HepG2 (cell line): ENCODE measurements around the gene BOLA2B. TPM values are rescaled to one million over a fixed set of nuclear protein-coding genes. Genes with fewer than 3 reads are reported as not detected.

Experiments used
- ERF ChIP-seq: IDR thresholded peaks from 2 replicates; pipeline ENCODE4 v1.6.1; 2018; ENCODE audit warnings: missing biosample characterization, missing genetic modification reagents
- HMGA1 ChIP-seq: sonication (generic); formaldehyde crosslinking; conservative IDR thresholded peaks from 2 replicates; pipeline ENCODE4 v1.4.0; 2020; ENCODE audit warnings: missing genetic modification reagents
- KDM2A ChIP-seq: sonication (generic); formaldehyde crosslinking; IDR thresholded peaks from 2 replicates; pipeline ENCODE4 v1.4.0; 2020; ENCODE audit warnings: low read depth, missing genetic modification reagents, borderline replicate concordance
- KMT2B ChIP-seq: IDR thresholded peaks from 2 replicates; pipeline ENCODE4 v1.6.1; 2016; ENCODE audit warnings: missing genetic modification reagents, missing compliant biosample characterization
- SALL2 ChIP-seq: sonication (generic); formaldehyde crosslinking; IDR thresholded peaks from 2 replicates; pipeline ENCODE4 v1.8.1; 2023; ENCODE audit warnings: mild to moderate bottlenecking, missing genetic modification reagents, inconsistent platforms
- SP4 ChIP-seq: sonication (generic); formaldehyde crosslinking; IDR thresholded peaks from 2 replicates; pipeline ENCODE4 v1.8.1; 2023; ENCODE audit warnings: mild to moderate bottlenecking, missing genetic modification reagents
- TSC22D2 ChIP-seq: sonication (generic); formaldehyde crosslinking; IDR thresholded peaks from 2 replicates; pipeline ENCODE4 v1.5.1; 2020; ENCODE audit warnings: missing genetic modification reagents, mild to moderate bottlenecking, borderline replicate concordance
- ZBTB1 ChIP-seq: sonication (generic); formaldehyde crosslinking; IDR thresholded peaks from 2 replicates; pipeline ENCODE4 v1.4.0; 2020; ENCODE audit warnings: missing genetic modification reagents, borderline replicate concordance
- ZBTB7B ChIP-seq: sonication (generic); formaldehyde crosslinking; IDR thresholded peaks from 2 replicates; pipeline ENCODE4 v1.4.0; 2020; ENCODE audit warnings: missing genetic modification reagents
- ZNF484 ChIP-seq: sonication (generic); formaldehyde crosslinking; IDR thresholded peaks from 2 replicates; pipeline ENCODE4 v1.5.1; 2020; ENCODE audit warnings: mild to moderate bottlenecking, low read depth, missing genetic modification reagents, borderline replicate concordance
- polyA plus RNA-seq, 8 experiments: library from polyadenylated mRNA; depleted of rRNA in 3 of 8; stranded (reverse) in 7 of 8; unstranded in 1 of 8; fragments of >200 nt; fragmentation: Illumina TruSeq in 4 of 8; extraction: Trizol in 4 of 8; gene quantifications; 2 replicates each; pipeline versions ENCODE4 v1.2.1 to v1.2.3, GENCODE V29; 2011 to 2016; ENCODE audit warnings: low read depth in 4 of 8, missing spikeins in 1 of 8, mixed read lengths in 1 of 8; ENCODE audit not compliant: insufficient read depth in 1 of 8
- total RNA-seq, 5 experiments: library from RNA; depleted of rRNA; stranded (reverse); fragments of >200 nt; fragmentation: Illumina TruSeq; extraction: Trizol; gene quantifications; 2 replicates each; pipeline ENCODE4 v1.2.3, GENCODE V29; 2016; ENCODE audit warnings: low read depth in 1 of 5
- TF ChIP-seq, protein P1 (sequence below): sonication (generic); formaldehyde crosslinking; IDR thresholded peaks from 2 replicates; pipeline ENCODE4 v1.4.0; 2020; ENCODE audit warnings: missing genetic modification reagents
- TF ChIP-seq, protein P2 (sequence below), 2 experiments: sonication (generic) in 1 of 2; formaldehyde crosslinking in 1 of 2; IDR thresholded peaks; 2 replicates each; pipeline versions ENCODE4 v1.4.0 to v1.6.1; 2018 to 2020; ENCODE audit warnings: missing genetic modification reagents in 2 of 2, borderline replicate concordance in 1 of 2, low read depth in 1 of 2, mild to moderate bottlenecking in 1 of 2, missing biosample characterization in 1 of 2
- TF ChIP-seq, protein P3 (sequence below), 2 experiments: sonication (generic) in 1 of 2; formaldehyde crosslinking in 1 of 2; IDR thresholded peaks; 2 replicates each; pipeline versions ENCODE4 v1.4.0 to v1.6.1; 2016 to 2020; ENCODE audit warnings: borderline replicate concordance in 1 of 2, low read depth in 1 of 2, mild to moderate bottlenecking in 1 of 2, missing genetic modification reagents in 1 of 2
- TF ChIP-seq, protein P4 (sequence below): IDR thresholded peaks from 2 replicates; pipeline ENCODE4 v1.6.1; 2016; ENCODE audit warnings: low read depth, control low read depth

The BOLA2B gene
- total and polyA plus RNA-seq, 2 of the 13 experiments (the other 11 are each of a cell fraction or from before 2014, with no cell fraction given): 63.8 to 295 TPM

DNA sequence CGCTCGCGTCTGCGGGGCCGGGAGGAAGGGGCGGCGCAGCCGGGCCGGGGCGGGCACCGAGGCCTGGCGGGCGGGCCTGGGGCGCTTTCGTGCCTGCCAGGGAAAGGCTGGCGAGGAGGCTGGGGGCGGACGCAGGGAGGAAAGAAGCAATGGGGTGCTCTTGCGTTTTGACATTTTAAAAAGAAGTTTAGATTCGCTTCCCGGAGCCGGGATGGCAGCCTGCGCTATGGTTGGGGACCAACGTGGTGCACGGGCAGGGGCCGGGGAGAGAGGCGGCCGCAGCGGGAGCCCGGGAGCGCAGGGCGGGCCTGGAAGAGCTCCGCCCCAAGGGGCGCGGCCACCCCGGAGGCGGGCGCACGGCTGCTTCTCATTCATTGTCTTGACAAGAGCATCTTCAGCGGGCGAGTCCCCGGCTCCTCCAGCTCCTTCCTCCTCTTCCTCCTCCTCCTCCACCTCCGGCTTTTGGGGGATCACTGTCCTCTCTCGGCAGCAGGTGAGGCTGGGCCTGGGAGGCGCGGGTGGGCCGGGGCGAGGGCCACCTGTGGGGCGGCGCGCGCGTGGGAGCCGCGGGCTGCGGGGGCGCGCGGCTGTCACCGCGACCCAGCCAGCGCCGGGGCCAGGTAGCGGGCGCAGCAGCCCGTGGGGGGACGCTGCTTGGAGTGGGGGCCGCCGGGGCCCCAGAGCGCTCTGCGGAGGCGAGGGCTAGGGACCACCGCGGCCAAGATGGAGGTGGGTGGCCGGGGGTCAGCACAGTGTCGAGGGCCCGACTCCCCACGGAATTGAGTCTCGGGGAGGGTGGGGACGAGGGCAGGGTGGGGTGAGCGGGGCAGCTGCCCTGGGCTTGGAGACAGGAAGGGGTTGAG is 10.0 kb downstream of the BOLA2B start, which contains the start of gene CORO1A (continued):
- TF ChIP-seq, protein P1, sequence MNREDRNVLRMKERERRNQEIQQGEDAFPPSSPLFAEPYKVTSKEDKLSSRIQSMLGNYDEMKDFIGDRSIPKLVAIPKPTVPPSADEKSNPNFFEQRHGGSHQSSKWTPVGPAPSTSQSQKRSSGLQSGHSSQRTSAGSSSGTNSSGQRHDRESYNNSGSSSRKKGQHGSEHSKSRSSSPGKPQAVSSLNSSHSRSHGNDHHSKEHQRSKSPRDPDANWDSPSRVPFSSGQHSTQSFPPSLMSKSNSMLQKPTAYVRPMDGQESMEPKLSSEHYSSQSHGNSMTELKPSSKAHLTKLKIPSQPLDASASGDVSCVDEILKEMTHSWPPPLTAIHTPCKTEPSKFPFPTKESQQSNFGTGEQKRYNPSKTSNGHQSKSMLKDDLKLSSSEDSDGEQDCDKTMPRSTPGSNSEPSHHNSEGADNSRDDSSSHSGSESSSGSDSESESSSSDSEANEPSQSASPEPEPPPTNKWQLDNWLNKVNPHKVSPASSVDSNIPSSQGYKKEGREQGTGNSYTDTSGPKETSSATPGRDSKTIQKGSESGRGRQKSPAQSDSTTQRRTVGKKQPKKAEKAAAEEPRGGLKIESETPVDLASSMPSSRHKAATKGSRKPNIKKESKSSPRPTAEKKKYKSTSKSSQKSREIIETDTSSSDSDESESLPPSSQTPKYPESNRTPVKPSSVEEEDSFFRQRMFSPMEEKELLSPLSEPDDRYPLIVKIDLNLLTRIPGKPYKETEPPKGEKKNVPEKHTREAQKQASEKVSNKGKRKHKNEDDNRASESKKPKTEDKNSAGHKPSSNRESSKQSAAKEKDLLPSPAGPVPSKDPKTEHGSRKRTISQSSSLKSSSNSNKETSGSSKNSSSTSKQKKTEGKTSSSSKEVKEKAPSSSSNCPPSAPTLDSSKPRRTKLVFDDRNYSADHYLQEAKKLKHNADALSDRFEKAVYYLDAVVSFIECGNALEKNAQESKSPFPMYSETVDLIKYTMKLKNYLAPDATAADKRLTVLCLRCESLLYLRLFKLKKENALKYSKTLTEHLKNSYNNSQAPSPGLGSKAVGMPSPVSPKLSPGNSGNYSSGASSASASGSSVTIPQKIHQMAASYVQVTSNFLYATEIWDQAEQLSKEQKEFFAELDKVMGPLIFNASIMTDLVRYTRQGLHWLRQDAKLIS (CRISPR knock-in tag): no peak
- TF ChIP-seq ZNF484 (CRISPR knock-in tag) (no peak), ZBTB7B (CRISPR knock-in tag) (peak; percentile 41; the same call in 1 of the 2 replicates), SP4 (CRISPR knock-in tag) (peak; percentile 81; the same call in 1 of the 2 replicates), SALL2 (peak; percentile 66; the same call in 1 of the 2 replicates), HMGA1 (no peak), ZBTB1 (CRISPR knock-in tag) (no peak), KMT2B (CRISPR knock-in tag) (0 out of 2 replicates have a peak, but pooled peaks have one; percentile 16), KDM2A (CRISPR knock-in tag) (peak; percentile 46; the same call in 1 of the 2 replicates), TSC22D2 (no peak), ERF (peak; percentile 58; the same call in 1 of the 2 replicates)
- TF ChIP-seq, protein P2, sequence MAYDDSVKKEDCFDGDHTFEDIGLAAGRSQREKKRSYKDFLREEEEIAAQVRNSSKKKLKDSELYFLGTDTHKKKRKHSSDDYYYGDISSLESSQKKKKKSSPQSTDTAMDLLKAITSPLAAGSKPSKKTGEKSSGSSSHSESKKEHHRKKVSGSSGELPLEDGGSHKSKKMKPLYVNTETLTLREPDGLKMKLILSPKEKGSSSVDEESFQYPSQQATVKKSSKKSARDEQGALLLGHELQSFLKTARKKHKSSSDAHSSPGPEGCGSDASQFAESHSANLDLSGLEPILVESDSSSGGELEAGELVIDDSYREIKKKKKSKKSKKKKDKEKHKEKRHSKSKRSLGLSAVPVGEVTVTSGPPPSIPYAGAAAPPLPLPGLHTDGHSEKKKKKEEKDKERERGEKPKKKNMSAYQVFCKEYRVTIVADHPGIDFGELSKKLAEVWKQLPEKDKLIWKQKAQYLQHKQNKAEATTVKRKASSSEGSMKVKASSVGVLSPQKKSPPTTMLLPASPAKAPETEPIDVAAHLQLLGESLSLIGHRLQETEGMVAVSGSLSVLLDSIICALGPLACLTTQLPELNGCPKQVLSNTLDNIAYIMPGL (CRISPR knock-in tag; IDR thresholded peaks at IDR 0.05; ENCODE audit: borderline replicate concordance in 1 of 2, low read depth in 1 of 2): peak; percentile 37 to 55; a peak in 2 of 4 replicates
- TF ChIP-seq, protein P3, sequence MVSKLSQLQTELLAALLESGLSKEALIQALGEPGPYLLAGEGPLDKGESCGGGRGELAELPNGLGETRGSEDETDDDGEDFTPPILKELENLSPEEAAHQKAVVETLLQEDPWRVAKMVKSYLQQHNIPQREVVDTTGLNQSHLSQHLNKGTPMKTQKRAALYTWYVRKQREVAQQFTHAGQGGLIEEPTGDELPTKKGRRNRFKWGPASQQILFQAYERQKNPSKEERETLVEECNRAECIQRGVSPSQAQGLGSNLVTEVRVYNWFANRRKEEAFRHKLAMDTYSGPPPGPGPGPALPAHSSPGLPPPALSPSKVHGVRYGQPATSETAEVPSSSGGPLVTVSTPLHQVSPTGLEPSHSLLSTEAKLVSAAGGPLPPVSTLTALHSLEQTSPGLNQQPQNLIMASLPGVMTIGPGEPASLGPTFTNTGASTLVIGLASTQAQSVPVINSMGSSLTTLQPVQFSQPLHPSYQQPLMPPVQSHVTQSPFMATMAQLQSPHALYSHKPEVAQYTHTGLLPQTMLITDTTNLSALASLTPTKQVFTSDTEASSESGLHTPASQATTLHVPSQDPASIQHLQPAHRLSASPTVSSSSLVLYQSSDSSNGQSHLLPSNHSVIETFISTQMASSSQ (IDR thresholded peaks at IDR 0.05; ENCODE audit: low read depth): no peak
- TF ChIP-seq, protein P3 (CRISPR knock-in tag; IDR thresholded peaks at IDR 0.05; ENCODE audit: borderline replicate concordance): 0 out of 2 replicates have a peak, but pooled peaks have one; percentile 8
- TF ChIP-seq, protein P4, sequence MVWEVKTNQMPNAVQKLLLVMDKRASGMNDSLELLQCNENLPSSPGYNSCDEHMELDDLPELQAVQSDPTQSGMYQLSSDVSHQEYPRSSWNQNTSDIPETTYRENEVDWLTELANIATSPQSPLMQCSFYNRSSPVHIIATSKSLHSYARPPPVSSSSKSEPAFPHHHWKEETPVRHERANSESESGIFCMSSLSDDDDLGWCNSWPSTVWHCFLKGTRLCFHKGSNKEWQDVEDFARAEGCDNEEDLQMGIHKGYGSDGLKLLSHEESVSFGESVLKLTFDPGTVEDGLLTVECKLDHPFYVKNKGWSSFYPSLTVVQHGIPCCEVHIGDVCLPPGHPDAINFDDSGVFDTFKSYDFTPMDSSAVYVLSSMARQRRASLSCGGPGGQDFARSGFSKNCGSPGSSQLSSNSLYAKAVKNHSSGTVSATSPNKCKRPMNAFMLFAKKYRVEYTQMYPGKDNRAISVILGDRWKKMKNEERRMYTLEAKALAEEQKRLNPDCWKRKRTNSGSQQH: 0 out of 2 replicates have a peak, but pooled peaks have one; percentile 57
